H54 (cell line): ENCODE measurements around the gene GRB2.
"Not testable (repeated sequence)": the region's sequence is repeated elsewhere in the genome, so short reads cannot be mapped to it uniquely, and the experiment has no call there.

Experiments used
- DNase-seq: peaks from one replicate; pipeline ENCODE4 v3.0.0; 2011; ENCODE audit warnings: low spot score, mixed read lengths; ENCODE audit not compliant: insufficient read length
- FAIRE-seq: peaks from 3 replicates; lab custom pipeline; 2011; peaks lifted over from hg19 to GRCh38; lab: Jason Lieb, UNC
- POLR2A ChIP-seq: IDR thresholded peaks from 2 replicates; pipeline ENCODE4 v1.6.1; 2011; ENCODE audit warnings: low read depth, mild to moderate bottlenecking, low read length

The GRB2 gene

DNA sequence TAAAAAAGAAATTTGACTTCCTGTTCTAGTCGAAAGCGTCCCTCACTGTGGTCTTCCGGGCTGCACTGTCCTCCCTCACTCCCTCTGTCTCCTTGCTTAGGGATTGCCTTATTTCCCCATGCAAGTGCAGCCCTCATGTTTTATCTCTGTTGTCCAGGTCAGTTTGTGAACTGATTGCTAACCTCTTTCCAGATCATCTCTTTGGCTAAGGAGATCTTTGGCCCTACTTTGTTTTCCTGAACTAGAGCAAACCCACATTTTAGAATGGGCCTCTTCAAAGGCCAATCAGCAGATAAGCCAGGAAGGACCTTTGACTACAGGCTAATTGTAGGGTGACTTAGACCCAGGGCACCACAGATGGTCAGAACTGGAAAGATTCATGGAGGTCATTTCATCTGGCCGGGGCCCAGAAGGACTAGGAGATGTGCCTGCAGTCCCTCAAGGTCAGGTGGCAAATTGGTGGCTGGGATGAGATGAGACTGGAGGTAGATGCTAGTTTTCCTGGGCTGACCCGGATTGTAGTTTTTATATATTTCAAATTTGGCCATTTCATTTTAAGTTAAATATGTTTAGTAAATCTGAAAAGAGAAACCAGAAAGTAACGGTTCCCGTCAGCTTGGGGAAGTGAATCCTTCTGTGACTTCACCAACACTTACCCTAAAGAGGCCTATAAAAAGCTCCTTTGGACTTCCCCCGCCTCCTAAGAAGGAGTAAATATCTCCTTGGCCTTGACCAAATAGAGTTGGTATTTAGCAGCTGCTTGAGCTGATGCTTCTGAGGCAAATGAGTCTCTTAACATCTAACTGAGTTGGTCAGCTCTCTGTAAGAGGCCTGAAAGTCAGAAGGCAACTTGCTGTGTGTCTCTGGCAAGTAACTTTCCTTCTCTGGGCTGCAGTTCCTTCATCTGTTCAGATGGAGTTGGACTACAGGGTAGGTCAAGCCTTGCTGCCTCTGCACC is 110.0 kb downstream of the GRB2 start:
- no peak for TF ChIP-seq POLR2A

DNA sequence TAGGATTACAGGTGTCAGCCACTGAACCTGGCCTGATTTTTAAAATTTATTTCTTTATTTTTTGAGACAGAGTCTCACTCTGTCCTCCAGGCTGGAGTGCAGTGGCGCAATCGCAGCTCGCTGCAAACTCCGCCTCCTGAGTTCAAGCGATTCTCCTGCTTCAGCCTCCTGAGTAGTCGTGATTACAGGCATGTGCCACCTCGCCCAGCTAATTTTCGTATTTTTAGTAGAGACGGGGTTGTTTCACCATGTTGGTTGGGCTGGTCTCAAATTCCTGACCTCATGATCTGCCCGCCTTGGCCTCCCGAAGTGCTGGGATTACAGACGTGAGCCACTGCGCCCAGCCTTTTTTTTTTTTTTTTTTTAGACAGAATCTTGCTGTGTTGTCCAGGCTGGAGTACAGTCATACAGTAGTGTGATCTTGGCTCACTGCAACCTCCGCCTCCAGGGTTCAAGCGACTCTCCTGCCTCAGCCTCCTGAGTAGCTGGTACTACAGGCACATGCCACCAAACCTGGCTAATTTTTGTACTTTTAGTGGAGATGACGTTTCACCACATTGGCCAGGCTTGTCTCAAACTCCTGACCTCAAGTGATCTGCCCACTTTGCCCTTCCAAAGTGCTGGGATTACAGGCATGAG is 112.5 kb downstream of the GRB2 start:
- not testable (repeated sequence) for FAIRE-seq, DNase-seq

More for the DNA sequence above, 110.0 kb downstream of the GRB2 start:
- DNase-seq (no peak), FAIRE-seq (no peak)

DNA sequence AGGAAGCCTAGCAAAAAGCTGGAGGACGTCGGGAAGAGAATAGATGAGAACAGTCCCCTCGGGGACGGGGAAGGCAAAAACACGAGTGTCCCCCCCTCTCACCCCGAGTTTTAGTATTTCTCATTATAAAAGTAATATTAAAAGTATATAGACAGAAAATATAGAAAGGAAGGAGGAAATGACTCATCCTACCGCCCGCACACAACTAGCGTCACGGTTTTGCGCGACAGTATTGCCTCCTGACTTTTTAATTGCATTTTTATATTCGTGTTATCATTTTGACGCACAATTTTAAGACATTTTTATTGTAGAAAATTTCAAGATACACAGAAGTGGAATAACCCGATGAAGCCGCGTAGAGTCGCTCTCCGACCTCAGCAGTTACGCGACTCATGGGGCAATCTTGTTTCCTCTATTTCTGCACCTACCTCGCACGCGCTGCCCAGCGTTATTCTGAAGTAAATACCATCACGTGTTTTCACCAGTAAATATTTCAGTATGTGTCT is 115.6 kb downstream of the GRB2 start:
- FAIRE-seq, result no peak
- TF ChIP-seq POLR2A, result no peak
- DNase-seq, result no peak

DNA sequence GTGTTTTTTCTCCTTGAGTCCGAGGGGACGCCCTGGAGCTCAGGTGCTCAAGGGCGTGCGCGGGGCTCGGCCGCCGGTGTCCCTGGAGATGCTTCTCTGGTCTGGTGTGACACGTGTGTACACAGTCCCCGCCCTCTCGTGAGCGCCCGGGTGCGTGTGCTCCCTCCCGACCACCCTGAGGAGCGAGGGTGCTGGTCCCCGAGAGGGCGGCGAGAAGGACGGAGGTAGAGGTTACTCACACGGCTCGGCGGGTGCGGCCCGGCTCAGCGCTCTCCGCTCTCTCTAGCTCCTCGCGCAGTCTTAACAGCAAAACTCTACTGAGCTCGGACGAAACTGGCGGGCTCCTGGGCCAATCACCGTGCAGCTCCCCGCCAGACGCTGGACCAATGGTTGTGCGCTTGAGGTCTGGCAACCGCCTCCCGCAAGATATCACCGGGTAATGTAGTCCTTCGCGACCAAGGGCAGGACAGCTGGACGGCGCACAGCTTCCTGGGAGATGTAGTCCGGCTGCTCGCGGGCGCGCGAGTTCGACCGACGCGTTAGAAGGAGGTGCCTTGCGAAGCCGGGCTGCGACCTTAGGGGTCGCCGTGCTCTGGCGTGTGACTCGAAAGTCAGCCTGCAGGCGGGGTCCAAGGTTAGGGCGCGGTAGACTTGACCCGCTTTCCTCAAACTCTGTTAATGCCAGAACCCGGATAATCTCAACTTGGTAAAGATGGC is 116.2 kb downstream of the GRB2 start, which contains the start of gene SLC25A19:
Gene SLC25A19, minus strand, starts transcription at position 319 of the 717 bp plus-strand sequence. CDS start 2,669 bp downstream, outside the sequence.
- FAIRE-seq (peak; percentile 88), DNase-seq (peak; percentile 99)
- TF ChIP-seq POLR2A, result peak; percentile 75

DNA sequence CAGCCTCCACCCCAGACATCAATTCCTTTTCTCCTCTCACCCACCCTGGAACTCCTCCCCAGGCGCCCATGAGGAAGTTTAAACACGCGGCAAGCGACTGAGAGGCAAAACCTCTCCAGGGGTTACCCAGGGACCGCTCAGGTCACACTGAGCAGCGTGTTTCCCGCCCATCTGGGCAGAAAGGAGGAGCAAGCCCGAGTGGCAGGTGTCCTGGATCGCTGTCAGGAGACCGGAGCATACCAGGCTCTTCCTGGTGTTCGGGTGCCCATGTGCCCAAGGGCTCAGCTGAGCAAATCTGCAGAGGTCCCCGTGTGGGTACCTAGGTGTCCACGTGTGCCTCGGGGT is 116.7 kb downstream of the GRB2 start:
- no peak for FAIRE-seq
- peak; percentile 64 for DNase-seq
- TF ChIP-seq POLR2A, result no peak

DNA sequence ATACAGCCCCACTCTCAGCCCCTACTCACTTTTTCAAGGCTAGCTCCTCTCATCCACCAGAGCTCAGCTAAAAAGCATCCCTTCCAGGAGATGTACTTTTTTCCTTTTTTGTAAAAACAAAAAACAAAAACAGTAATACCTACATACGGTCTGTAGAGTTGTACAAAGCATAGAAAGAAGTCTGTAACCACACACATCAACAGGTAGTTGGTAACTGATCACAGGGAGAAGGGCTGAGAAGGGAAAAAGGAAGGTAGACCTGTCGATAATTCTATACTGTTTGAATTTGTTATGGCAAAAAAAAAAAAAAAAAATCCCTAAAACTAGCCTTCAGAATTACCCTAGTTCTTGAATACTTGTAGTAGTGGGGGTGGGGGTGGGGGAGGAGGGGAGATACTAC is 117.1 kb downstream of the GRB2 start:
- DNase-seq, result no peak
- no peak for FAIRE-seq
- TF ChIP-seq POLR2A, result no peak

DNA sequence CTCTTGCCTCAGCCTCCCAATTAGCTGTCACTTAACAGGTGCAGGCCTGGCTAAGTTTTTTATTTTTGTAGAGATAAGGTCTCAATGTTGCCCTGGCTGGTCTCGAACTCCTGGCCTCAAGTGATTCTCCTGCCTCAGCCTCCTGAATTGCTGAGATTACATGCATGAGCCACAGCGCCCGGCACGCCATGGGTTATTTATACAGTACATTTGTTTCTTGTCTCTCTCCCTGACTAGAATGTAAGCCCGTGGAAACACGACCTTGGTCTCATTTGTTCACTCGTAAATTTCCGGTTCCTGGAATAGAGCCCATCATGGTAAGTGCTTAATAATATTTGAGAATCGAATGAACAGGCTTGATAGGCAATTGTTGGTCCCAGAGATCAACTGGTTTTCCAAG is 118.3 kb downstream of the GRB2 start:
- FAIRE-seq, result no peak
- TF ChIP-seq POLR2A, result no peak

DNA sequence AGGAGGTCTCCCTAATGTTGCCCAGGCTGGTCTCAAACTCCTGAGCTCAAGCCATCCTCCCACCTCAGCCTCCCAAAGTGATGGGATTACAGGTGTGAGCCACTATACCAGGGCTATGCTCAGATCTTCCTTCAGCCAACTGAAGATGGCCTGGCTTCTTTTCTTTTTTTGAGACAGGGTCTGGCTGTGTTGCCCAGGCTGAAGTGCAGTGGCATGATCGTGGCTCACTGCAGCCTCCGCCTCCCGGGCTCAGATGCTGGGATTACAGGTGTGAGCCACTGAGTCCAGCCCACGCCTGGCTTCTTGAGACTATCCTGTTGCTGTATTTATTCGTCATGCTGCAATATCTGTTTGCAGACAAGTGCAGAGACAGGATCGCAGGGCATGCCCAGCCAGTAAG is 120.4 kb downstream of the GRB2 start:
- TF ChIP-seq POLR2A, result no peak
- FAIRE-seq, result no peak
- no peak for DNase-seq

More for the DNA sequence above, 118.3 kb downstream of the GRB2 start:
- no peak for DNase-seq

DNA sequence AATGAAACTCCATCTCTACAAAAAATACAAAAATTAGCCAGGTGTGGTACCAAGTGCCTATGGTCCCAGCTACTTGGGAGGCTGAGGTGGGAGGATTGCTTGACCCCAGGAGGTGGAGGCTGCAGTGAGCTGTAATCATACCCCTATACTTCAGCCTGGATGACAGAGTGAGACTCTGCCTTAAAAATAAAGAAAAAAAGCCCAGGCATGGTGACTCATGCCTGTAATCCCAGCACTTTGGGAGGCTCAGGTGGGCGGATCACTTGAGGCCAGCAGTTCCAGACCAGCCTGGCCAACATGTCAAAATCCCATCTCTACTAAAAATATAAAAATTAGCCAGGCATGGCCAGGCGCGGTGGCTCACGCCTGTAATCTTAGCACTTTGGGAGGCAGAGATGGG is 125.3 kb downstream of the GRB2 start:
- FAIRE-seq, DNase-seq: not testable (repeated sequence)

DNA sequence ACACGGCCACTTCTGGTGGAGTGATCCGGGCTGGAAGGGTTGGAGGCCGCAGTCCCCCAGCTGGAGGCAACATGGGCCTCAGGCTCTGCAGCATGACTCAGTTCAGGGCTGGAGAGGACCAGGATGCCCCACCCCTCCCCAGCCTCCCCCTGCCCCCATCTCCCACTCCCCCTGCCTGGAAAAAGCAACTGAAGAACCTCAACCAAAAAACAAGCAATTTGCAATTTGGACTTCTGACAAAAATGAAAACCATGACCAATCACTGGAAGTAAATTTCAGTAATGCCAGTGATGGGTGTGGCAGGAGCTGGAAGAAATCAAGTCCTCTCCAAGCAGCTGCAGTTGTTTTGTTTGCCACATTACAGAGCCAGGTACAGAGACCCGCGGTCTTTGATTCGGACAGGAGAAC is 127.8 kb downstream of the GRB2 start:
- TF ChIP-seq POLR2A, result no peak
- FAIRE-seq, result no peak
- DNase-seq, result peak; percentile 35

DNA sequence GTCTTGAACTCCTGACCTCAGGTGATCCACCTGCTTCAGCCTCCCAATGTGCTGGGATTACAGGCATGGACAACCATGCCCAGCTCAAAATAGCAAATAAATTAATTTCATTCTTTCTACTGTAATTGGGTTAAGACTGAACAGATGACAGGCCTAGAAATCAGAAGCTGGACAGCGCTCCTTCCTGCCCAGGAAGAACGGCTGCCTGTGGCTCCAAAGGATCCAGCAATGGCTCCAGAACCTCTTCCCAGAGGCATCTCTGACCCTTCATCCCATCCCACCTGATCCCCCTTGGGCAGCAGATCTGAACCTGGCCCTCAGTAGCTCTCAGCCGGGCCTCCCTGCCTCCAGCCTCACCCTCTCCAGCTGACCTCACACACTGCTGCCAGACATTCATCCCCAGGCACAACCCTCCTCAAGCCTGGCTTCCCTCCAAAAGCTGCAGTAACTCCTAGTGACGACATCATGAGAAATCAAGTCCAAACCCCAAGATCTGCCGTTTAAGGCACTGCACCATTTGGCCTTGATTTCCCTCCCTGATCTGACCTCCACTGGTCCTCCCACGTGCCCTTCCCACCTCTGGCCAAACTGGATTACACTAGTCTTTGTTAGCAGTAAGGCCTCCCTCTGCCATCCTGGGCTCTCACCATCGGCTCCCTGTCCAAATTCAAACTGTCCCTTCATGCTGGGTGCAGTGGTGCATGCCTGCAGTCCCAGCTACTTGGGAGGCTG is 131.3 kb downstream of the GRB2 start:
- FAIRE-seq, result peak; percentile 80
- peak; percentile 98 for DNase-seq
- no peak for TF ChIP-seq POLR2A

DNA sequence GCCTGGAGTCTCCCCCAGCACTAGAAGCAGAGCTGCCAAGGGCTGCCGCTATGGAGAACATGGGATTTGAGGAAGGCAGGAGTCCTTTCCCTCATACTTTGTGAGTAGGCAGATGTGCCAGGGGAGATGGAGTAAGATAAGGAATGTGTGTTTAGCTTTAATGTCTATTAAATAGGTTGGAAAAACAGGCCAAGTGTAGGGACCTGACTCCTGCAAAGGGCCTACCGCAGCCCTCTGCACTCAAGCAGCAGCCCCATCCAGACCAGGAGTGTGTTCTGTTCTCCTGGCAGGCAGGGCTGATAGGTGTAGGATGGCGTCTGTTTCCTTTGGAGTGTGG is 132.7 kb downstream of the GRB2 start:
- FAIRE-seq (no peak), DNase-seq (no peak)
- no peak for TF ChIP-seq POLR2A
